Measurements from ENCODE around the gene PANK3.

DNA sequence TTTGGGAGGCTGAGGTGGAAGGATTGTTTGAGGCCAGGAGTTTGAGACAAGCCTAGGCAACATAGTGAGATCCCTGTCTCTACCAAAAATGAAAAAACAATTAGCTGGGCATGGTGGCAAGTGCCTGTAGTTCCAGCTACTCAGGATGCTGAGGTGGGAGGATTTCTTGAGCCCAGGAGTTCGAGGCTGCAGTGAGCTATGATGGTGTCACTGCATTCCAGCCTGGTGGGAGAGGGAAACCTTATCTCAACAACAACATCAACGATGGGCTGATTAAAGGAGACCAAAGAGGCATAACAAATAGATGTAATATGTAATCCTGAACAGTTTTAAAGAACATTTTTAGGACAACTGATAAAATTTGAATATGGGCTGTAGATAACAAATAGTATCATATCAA is 34.2 kb upstream of the PANK3 start:
- TF ChIP-seq, protein P1, sequence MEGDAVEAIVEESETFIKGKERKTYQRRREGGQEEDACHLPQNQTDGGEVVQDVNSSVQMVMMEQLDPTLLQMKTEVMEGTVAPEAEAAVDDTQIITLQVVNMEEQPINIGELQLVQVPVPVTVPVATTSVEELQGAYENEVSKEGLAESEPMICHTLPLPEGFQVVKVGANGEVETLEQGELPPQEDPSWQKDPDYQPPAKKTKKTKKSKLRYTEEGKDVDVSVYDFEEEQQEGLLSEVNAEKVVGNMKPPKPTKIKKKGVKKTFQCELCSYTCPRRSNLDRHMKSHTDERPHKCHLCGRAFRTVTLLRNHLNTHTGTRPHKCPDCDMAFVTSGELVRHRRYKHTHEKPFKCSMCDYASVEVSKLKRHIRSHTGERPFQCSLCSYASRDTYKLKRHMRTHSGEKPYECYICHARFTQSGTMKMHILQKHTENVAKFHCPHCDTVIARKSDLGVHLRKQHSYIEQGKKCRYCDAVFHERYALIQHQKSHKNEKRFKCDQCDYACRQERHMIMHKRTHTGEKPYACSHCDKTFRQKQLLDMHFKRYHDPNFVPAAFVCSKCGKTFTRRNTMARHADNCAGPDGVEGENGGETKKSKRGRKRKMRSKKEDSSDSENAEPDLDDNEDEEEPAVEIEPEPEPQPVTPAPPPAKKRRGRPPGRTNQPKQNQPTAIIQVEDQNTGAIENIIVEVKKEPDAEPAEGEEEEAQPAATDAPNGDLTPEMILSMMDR (IDR thresholded peaks at IDR 0.05 in 8 of 11, conservative IDR thresholded peaks at IDR 0.05 in 3 of 11): no peak
- no peak for TF ChIP-seq POLR2A (IDR thresholded peaks at IDR 0.05)

All from spleen (tissue), 7 donors.